Astrocyte (in vitro differentiated cells and primary cell): ENCODE data around the gene UGT1A9. TPM values are rescaled to one million over a fixed set of nuclear protein-coding genes. Genes with fewer than 3 reads are reported as not detected.

Source experiments
- DNase-seq: peaks from one replicate; pipeline ENCODE4 v3.0.0-alpha.2; 2010; ENCODE audit warnings: low read depth
- FAIRE-seq: peaks from 2 replicates; lab custom pipeline; 2011; peaks lifted over from hg19 to GRCh38; lab: Jason Lieb, UNC
- H2AFZ ChIP-seq: 2 replicates; pipeline ENCODE4 v1.6.0; 2012; ENCODE audit warnings: low read depth, low read length, inconsistent platforms
- H3K27ac ChIP-seq: 2 replicates; pipeline ENCODE4 v1.5.1; 2011; ENCODE audit warnings: low read depth, low read length, inconsistent platforms
- H3K27me3 ChIP-seq: 2 replicates; pipeline ENCODE4 v1.6.0; 2011; ENCODE audit warnings: low read length, inconsistent platforms; ENCODE audit not compliant: insufficient read depth
- H3K36me3 ChIP-seq: 2 replicates; pipeline ENCODE4 v1.5.1; 2011; ENCODE audit warnings: low read length, inconsistent platforms; ENCODE audit not compliant: insufficient read depth
- H3K4me1 ChIP-seq: 2 replicates; pipeline ENCODE4 v1.5.1; 2011; ENCODE audit warnings: low read length, inconsistent platforms; ENCODE audit not compliant: insufficient read depth
- H3K4me2 ChIP-seq: 2 replicates; pipeline ENCODE4 v1.6.0; 2012; ENCODE audit warnings: low read length, inconsistent platforms
- H3K4me3 ChIP-seq: 2 replicates; pipeline ENCODE4 v1.5.1; 2011; ENCODE audit warnings: low read depth, mild to moderate bottlenecking, low read length, inconsistent platforms; ENCODE audit not compliant: insufficient read depth
- H3K79me2 ChIP-seq: 2 replicates; pipeline ENCODE4 v1.6.0; 2012; ENCODE audit warnings: mild to moderate bottlenecking, low read length, inconsistent platforms; ENCODE audit not compliant: insufficient read depth
- H3K9ac ChIP-seq: 2 replicates; pipeline ENCODE4 v1.6.0; 2012; ENCODE audit warnings: mild to moderate bottlenecking, low read length, inconsistent platforms
- H3K9me3 ChIP-seq: 2 replicates; pipeline ENCODE4 v1.5.1; 2012; ENCODE audit warnings: low read depth, mild to moderate bottlenecking, low read length, inconsistent platforms; ENCODE audit not compliant: insufficient read depth
- H4K20me1 ChIP-seq: 2 replicates; pipeline ENCODE4 v1.6.0; 2012; ENCODE audit warnings: low read length, inconsistent platforms; ENCODE audit not compliant: insufficient read depth
- H3K27ac Mint-ChIP-seq: one replicate; pipeline ENCODE4 v1.8.0; 2021; ENCODE audit warnings: mild to moderate bottlenecking, mixed read lengths; ENCODE audit not compliant: unreplicated experiment
- H3K27me3 Mint-ChIP-seq: one replicate; pipeline ENCODE4 v1.8.0; 2021; ENCODE audit warnings: low read depth, mixed read lengths; ENCODE audit not compliant: unreplicated experiment
- H3K36me3 Mint-ChIP-seq: one replicate; pipeline ENCODE4 v1.8.0; 2021; ENCODE audit warnings: low read depth, mixed read lengths; ENCODE audit not compliant: unreplicated experiment
- H3K4me1 Mint-ChIP-seq: one replicate; pipeline ENCODE4 v1.8.0; 2021; ENCODE audit warnings: low read depth, mixed read lengths; ENCODE audit not compliant: unreplicated experiment
- H3K4me3 Mint-ChIP-seq: one replicate; pipeline ENCODE4 v1.8.0; 2021; ENCODE audit warnings: mild to moderate bottlenecking, moderate library complexity, mixed read lengths; ENCODE audit not compliant: unreplicated experiment
- H3K9me3 Mint-ChIP-seq: one replicate; pipeline ENCODE4 v1.8.0; 2021; ENCODE audit warnings: mild to moderate bottlenecking, mixed read lengths; ENCODE audit not compliant: unreplicated experiment
- EZH2 ChIP-seq: IDR thresholded peaks from 2 replicates; pipeline ENCODE4 v1.6.1; 2012; ENCODE audit warnings: mild to moderate bottlenecking, low read length, inconsistent platforms; ENCODE audit not compliant: insufficient read depth
- total RNA-seq: library from RNA; stranded (reverse); gene quantifications from 2 replicates; pipeline ENCODE4 v1.2.1, GENCODE V29; 2021
- TF ChIP-seq, protein P1 (sequence below): IDR thresholded peaks from 2 replicates; pipeline ENCODE4 v1.5.1; 2011; ENCODE audit warnings: low read depth, mild to moderate bottlenecking, inconsistent platforms, low read length, moderate library complexity; ENCODE audit not compliant: insufficient read depth

The UGT1A9 gene
- total RNA-seq, 1 donor from 2014 or later: not detected

GRCh38 chr2:233822101-233822771, 150.5 kb downstream of the UGT1A9 start:
- H3K9ac ChIP-seq: no peak overlapping the region
- no peak overlapping the region for H3K27ac Mint-ChIP-seq
- TF ChIP-seq, protein P1, sequence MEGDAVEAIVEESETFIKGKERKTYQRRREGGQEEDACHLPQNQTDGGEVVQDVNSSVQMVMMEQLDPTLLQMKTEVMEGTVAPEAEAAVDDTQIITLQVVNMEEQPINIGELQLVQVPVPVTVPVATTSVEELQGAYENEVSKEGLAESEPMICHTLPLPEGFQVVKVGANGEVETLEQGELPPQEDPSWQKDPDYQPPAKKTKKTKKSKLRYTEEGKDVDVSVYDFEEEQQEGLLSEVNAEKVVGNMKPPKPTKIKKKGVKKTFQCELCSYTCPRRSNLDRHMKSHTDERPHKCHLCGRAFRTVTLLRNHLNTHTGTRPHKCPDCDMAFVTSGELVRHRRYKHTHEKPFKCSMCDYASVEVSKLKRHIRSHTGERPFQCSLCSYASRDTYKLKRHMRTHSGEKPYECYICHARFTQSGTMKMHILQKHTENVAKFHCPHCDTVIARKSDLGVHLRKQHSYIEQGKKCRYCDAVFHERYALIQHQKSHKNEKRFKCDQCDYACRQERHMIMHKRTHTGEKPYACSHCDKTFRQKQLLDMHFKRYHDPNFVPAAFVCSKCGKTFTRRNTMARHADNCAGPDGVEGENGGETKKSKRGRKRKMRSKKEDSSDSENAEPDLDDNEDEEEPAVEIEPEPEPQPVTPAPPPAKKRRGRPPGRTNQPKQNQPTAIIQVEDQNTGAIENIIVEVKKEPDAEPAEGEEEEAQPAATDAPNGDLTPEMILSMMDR: no peak
- no peak for TF ChIP-seq EZH2
- H3K79me2 ChIP-seq: no peaks in the 10 kb centered on the region
- H3K36me3 ChIP-seq: no peaks in the 10 kb centered on the region
- H3K9me3 ChIP-seq: no peaks in the 10 kb centered on the region
- H3K4me1 ChIP-seq: no peaks in the 10 kb centered on the region
- DNase-seq (no peak), FAIRE-seq (no peak)
- no peak overlapping the region for H3K4me2 ChIP-seq
- no peak overlapping the region for H3K27ac ChIP-seq
- no peaks in the 10 kb centered on the region for H3K27me3 ChIP-seq
- H3K4me3 ChIP-seq: no peak overlapping the region
- no peaks in the 10 kb centered on the region for H3K4me1 Mint-ChIP-seq
- no peak overlapping the region for H3K4me3 Mint-ChIP-seq
- no peaks in the 10 kb centered on the region for H4K20me1 ChIP-seq
- peaks cover 20% of the 10 kb centered on the region for H3K27me3 Mint-ChIP-seq
- H2AFZ ChIP-seq: no peak overlapping the region
- H3K36me3 Mint-ChIP-seq: no peaks in the 10 kb centered on the region
- H3K9me3 Mint-ChIP-seq: no peaks in the 10 kb centered on the region

Other genes with a start within 250 kb of the UGT1A9 start
- 23.6 and 25.4 TPM in 2 replicates for gene USP40, start 105.1 kb upstream of the UGT1A9 start, total RNA-seq
- not detected in 2 replicates for gene UGT1A8, start 54.3 kb upstream of the UGT1A9 start, total RNA-seq
- gene UGT1A10, start 35.5 kb upstream of the UGT1A9 start, total RNA-seq: not detected in 2 replicates
- not detected in 2 replicates for gene UGT1A7, start 10.0 kb downstream of the UGT1A9 start, total RNA-seq
- gene UGT1A6, start 21.0 kb downstream of the UGT1A9 start, total RNA-seq: not detected in 2 replicates
- not detected in 2 replicates for gene UGT1A5, start 41.0 kb downstream of the UGT1A9 start, total RNA-seq
- not detected in 2 replicates for gene UGT1A4, start 46.8 kb downstream of the UGT1A9 start, total RNA-seq
- not detected in 2 replicates for gene UGT1A3, start 57.1 kb downstream of the UGT1A9 start, total RNA-seq
- gene UGT1A1, start 88.4 kb downstream of the UGT1A9 start, total RNA-seq: not detected in 2 replicates
- gene MROH2A, start 106.4 kb downstream of the UGT1A9 start, total RNA-seq: not detected in 2 replicates
- gene HJURP, start 182.6 kb downstream of the UGT1A9 start, total RNA-seq: 2.7 and 5.9 TPM in 2 replicates
- gene TRPM8, start 245.5 kb downstream of the UGT1A9 start, total RNA-seq: 0.31 and 0.95 TPM in 2 replicates